Fibroblast of gingiva (primary cell): ENCODE data around the gene ZNF598.
"Not testable (repeated sequence)": the region's sequence is repeated elsewhere in the genome, so short reads cannot be mapped to it uniquely, and the experiment has no call there.

ENCODE experiments used
- DNase-seq: peaks from one replicate; pipeline ENCODE4 v3.0.0-alpha.2; 2011; ENCODE audit warnings: low read depth

ZNF598 gene

DNA sequence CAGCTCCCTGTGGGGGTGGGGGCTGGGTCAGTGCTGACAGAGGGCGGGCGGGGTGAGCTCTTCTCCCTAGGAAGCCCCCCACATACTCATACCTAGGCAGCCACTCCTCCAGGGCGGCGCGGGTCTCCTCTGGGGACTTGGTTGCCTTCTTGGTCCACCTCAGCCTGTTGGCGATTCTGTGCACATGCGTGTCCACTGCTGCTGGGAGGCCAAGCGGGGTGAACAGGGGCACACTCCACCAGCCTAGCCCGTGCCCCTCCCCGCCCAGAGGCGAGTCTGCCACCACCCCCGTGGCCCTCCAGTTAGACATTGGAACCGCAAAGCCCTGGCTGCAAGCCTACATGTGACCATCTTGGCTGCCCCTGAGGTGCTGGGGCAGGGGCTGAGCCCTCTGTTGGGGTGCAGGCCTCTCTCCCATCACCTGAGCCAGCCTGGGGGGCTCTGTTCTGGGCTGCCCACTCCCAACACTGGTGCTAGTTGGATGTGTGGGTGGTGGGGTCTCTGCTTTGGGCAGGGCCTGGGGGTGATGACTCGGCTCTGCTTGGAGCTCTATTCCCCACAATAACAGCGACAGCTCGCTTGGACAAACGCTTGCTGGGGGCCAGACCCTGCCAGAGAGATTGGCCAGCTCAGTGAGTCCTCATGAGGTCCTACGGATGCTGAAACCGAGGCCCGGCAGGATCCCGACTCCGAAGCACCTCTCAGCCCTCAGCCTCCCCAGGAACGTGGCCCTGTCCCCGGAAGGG is 30.6 kb upstream of the ZNF598 start:
- DNase-seq = no peak

DNA sequence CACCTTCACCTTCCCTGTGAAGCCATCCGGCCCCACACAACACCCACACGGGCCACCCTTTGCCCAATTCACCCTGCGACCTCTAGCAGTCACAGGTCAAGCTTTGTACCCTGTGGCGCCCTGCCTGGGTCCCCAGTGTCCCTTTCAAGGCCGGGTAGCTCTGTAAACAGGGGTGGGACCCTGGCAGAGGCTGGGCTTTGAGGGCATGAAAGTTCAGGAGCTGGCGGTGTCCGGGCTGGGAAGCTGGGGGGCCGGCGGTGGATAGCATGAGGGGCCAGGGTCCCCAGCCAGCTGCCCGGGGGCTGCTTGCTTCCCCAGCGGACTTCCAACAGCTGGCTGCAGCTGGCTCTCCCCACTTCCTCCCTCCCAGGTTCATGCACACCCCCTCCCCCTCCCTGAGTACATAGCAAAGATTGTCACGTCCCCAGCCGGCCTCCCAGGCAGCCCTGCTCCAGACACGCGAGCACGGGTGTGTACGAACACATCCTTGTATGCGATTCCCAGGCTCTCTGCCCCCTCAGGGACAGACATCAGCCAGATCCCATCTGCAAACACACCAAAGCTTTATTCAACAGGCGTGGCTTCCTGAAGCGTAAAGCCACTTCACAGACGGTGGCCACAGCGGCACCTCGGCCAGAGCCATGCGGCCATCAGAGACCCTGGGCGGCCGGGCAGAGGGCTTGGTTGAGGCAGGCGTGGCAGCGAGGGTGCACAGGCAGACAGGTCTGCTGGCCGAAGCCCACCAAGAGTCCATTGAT is 29.8 kb upstream of the ZNF598 start:
- peak; percentile 83 for DNase-seq

DNA sequence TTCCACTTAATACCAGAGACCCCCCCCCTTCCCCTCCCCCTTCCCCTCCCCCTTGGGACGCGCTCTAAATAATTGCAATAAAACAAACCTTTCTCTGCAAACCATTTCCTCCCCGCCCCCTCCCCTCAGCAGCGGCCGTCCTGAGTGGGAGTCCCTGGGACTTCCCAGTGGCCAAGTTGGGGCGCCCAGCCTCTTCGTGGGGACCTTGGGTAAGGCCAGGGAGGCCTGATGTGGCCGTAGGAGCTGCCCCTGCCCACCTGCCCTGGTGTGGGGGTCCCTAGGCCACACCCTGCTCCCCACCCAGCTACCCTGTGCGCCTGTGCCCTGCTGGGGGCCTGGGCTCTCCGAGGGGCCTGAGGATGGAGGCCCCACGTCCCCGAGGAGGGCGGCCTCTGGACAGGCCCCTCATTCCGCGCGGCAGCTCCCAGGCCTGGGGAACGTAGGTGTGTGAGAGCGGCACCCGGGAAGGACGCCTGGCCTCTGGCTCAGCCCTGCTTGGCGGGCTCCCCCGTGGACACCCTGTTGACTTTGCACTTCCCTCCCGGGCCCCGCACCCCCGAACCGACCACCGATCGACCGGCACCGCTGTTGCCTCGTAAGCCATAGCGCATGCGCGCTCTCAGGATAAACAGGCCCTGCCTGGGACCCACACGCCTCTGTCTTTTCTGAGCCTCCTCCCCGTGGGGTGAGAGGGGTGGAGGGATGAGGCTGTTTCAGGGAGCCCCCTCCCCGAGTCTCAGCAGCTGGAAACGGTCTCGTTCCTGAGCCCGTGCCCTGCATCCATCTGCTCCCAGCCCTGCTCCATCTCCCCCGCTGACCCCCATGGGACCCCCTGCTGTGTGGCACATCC is 29.0 kb upstream of the ZNF598 start:
- DNase-seq = no peak

DNA sequence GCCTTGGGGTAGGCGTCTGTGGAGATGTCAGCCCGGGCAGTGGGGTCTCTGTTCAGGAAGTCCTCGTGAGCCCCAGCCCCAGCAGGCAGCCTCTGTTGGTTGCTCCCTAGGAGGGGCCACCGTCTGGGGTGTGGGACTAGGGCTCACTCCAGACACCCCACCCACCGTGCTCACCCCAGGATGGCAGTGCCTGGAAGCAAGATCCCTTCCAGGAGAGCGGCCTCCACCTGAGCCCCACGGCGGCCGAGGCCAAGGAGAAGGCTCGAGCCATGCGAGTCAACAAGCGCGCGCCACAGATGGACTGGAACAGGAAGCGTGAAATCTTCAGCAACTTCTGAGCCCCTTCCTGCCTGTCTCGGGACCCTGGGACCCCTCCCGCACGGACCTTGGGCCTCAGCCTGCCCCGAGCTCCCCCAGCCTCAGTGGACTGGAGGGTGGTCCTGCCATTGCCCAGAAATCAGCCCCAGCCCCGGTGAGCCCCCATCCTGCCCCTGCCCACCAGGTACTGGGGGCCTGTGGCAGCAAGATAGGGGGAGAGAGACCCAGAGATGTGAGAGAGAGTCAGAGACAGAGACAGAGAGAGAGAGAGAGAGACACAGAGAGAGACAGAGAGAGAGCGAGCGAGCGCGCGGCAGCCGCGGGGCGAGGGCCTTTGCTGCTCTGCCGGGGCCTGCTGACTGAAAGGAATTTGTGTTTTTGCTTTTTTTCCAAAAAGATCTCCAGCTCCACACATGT is 28.2 kb upstream of the ZNF598 start:
- no peak for DNase-seq

GRCh38 chr16:2037115-2037514 is 27.5 kb upstream of the ZNF598 start:
- DNase-seq = no peak

DNA sequence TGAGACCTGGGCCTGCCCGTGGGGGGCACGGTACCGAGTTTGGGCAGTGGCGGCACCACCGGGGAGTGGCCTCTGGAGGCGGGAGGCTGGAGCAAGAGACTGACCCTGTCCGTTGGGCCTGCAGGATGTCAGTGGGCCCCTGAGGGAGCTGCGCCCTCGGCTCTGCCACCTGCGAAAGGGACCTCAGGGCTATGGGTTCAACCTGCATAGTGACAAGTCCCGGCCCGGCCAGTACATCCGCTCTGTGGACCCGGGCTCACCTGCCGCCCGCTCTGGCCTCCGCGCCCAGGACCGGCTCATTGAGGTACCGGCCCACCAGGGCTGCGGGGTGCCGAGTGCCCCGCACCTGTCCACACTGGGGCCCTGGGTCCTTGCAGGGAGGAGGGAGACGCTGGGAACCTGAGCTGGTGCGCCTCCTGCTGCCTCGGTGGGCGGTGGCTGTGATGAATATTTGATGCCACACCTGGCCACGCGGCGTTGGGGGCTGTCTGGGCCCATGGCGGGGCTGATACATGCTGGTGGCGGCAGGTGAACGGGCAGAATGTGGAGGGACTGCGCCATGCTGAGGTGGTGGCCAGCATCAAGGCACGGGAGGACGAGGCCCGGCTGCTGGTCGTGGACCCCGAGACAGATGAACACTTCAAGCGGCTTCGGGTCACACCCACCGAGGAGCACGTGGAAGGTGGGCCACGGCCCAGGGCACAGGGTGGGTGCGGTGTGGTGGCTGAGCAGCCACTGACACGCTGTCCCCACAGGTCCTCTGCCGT is 26.8 kb upstream of the ZNF598 start:
- no peak for DNase-seq

DNA sequence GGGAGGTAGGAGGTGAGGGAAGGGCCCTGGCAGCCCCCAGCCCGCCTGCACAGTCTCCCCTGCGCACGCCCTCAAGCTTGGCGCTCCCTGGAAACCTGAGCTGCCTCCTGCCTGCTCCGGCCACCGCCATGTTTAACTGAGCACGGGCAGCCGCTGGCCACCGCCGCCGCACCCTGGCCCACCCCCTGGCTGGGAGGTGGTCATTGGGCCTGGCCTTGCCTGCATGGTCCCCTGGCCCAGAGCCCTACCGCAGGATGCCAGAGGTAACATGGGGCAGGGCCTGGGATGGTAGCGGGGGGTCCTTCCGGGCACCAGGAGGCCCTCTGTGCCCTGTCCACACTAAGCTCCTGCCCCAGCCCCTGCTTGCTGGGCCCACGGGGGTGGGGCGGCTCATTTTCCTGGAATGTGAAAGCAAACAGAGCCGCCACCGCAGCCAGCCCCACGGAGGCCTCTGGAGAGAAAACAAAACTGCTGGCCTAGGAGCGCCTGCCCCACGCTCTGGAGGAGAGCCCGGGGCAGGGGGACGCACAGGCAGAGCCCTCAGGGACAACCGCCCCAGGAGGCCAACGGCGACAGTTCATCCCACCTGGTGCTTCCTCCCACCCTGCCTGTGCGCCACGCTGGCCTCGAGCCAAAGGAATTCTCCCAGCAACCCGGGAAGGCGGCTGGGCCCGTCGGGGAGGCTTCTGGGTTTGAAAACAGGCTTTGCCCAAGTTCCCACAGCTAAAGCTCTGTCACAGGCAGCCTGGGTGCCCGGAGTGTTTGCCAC is 26.0 kb upstream of the ZNF598 start:
- peak; percentile 97 for DNase-seq

- DNase-seq = no peak
Measured at GRCh38 chr16:2034696-2035430, 25.2 kb upstream of the ZNF598 start.

GRCh38 chr16:2033909-2034695 is 24.5 kb upstream of the ZNF598 start:
- DNase-seq = not testable (repeated sequence)

DNA sequence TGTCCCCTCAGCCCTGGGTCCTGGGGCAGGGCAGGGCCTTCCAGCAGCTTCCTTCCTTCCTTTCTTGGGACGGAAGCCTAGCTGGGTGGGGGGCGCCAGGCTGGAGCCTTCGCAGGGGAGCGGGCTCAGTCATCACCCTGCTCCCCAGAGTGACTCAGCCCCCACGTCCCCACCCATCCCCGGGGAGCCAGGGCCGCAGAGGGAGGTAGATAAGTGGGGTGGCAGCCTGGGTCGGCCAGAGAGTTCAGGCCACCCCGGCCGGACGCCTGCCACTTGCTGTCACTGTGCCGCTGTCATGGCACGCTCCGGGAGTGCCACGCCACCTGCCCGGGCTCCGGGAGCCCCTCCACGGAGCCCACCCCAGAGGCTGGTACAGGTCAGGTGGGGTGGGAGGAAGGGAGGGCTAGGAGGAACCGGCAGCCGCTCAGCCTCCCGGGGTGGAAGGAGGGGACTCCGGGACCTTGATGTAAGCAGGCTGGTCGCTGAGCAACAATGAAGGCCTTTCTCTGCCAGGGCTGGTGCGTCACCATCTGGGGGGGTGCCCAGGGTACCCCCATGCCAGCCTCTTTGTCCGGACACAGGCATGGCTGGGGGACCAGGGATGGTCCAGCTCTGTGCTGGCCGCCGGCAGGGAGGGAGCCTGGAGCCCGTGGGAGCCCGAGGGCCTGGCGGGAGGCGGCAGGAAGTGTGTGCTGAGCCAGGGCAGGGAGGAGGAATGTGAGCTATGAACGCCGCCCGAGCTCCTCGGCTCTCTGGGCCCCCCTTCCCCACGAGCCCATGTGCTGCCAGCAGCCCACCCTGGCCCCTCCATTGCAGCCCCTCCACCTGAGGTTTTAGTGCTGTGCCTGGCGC is 23.7 kb upstream of the ZNF598 start:
- peak; percentile 87 for DNase-seq

- peak; percentile 36 for DNase-seq
Measured at GRCh38 chr16:2032285-2033056, 22.9 kb upstream of the ZNF598 start.

DNA sequence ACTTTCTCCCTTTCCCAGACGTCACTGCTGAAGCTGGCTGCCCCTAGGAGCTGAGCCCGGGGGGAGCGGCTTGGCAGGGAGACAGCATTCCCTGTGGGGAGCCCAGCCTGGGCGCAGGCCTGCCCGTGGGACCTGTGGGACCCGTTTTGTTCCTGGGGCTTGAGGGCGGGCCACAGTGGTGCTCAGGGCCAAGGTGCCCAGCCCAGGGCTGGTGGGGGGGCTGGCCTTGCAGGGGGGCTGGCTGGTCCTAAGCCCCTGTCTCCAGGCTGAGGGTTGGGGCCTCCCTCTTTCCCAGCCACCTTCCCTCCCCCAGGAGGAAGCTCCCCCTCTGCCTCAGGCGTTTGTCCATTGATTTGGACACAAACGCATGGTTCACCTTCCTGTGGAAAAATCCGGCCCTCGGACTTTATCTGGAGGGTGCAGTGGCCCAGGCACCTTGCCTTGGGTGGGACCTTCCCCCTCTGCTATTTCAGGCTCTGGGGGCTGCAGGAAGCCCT is 21.5 kb upstream of the ZNF598 start:
- no peak for DNase-seq

GRCh38 chr16:2030036-2030435 is 20.4 kb upstream of the ZNF598 start:
- DNase-seq = no peak

DNA sequence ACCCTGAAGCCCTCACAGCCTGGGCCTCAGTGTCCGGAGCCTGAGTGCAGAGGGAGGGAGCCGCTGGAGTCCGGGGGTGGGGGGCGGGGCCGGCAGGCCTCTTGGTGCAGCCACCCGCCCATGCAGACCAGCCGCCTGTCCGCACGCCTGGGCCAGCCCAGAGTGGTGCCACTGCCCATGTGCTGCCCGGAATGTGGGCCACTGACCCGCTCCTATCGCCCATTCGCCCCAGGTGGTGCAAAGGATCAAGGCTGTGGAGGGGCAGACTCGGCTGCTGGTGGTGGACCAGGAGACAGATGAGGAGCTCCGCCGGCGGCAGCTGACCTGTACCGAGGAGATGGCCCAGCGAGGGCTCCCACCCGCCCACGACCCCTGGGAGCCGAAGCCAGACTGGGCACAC is 19.7 kb upstream of the ZNF598 start:
- DNase-seq = no peak

GRCh38 chr16:2028620-2029220 is 19.1 kb upstream of the ZNF598 start:
- no peak for DNase-seq

- no peak for DNase-seq
Measured at GRCh38 chr16:2028146-2028545, 18.5 kb upstream of the ZNF598 start.
